Endodermal cell (in vitro differentiated cells): Measurements from ENCODE around the gene NEGR1. TPM values are rescaled to one million over a fixed set of nuclear protein-coding genes. Genes with fewer than 3 reads are reported as not detected.
A peak's percentile ranks its signal among the peaks of the same experiment; 100 is the strongest.

Experiments used
- DNase-seq: peaks from one replicate; pipeline ENCODE4 v3.0.0-alpha.2; 2017
- H3K27ac ChIP-seq: 2 replicates; pipeline ENCODE4 v1.5.1; 2013; ENCODE audit warnings: mild to moderate bottlenecking, low read depth, low read length, moderate library complexity
- H3K27me3 ChIP-seq: 2 replicates; pipeline ENCODE4 v1.6.1; 2013; ENCODE audit warnings: mild to moderate bottlenecking, low read length, moderate library complexity; ENCODE audit not compliant: insufficient read depth, control insufficient read depth, poor library complexity, severe bottlenecking
- H3K36me3 ChIP-seq: 2 replicates; pipeline ENCODE4 v1.7.0; 2013; ENCODE audit warnings: mild to moderate bottlenecking, low read length, moderate library complexity; ENCODE audit not compliant: control insufficient read depth, insufficient read depth
- H3K4me1 ChIP-seq: one replicate; pipeline ENCODE4 v1.7.0; 2013; ENCODE audit warnings: low read length; ENCODE audit not compliant: control insufficient read depth, insufficient read depth
- H3K4me3 ChIP-seq: 2 replicates; pipeline ENCODE4 v1.5.1; 2013; ENCODE audit warnings: mild to moderate bottlenecking, low read length, moderate library complexity
- H3K9ac ChIP-seq: 2 replicates; pipeline ENCODE4 v1.6.1; 2013; ENCODE audit warnings: mild to moderate bottlenecking, low read length, moderate library complexity; ENCODE audit not compliant: poor library complexity, severe bottlenecking; ENCODE audit errors: extremely low read depth
- H3K9me3 ChIP-seq: 2 replicates; pipeline ENCODE4 v1.6.1; 2013; ENCODE audit warnings: mild to moderate bottlenecking, low read length, moderate library complexity; ENCODE audit not compliant: control insufficient read depth
- H3K27ac Mint-ChIP-seq: 2 replicates; pipeline ENCODE4 v1.8.0; 2020; ENCODE audit warnings: mixed read lengths
- H3K27me3 Mint-ChIP-seq: 2 replicates; pipeline ENCODE4 v1.8.0; 2021; ENCODE audit warnings: mild to moderate bottlenecking, mixed read lengths; ENCODE audit not compliant: insufficient read depth
- H3K36me3 Mint-ChIP-seq: 2 replicates; pipeline ENCODE4 v1.8.0; 2020; ENCODE audit warnings: low read depth, mixed read lengths
- H3K4me1 Mint-ChIP-seq: 2 replicates; pipeline ENCODE4 v1.8.0; 2020; ENCODE audit warnings: mixed read lengths
- H3K4me3 Mint-ChIP-seq: 2 replicates; pipeline ENCODE4 v1.8.0; 2020; ENCODE audit warnings: mild to moderate bottlenecking, moderate library complexity, mixed read lengths
- H3K9me3 Mint-ChIP-seq: 2 replicates; pipeline ENCODE4 v1.8.0; 2020; ENCODE audit warnings: mild to moderate bottlenecking, mixed read lengths
- CTCF ChIP-seq: fragments of 200-600 bp; sonication (generic); conservative IDR thresholded peaks from 2 replicates; pipeline ENCODE4 v1.5.0; 2021; ENCODE audit warnings: antibody characterized with exemption, mild to moderate bottlenecking
- WGBS, 2 experiments: methylation state at CpG; one replicate each; pipeline versions ENCODE4 v1.1.5 to v1.1.7; 2013; ENCODE audit warnings: missing lambda C conversion rate in 2 of 2, mixed read lengths in 1 of 2; ENCODE audit not compliant: insufficient coverage in 1 of 2, insufficient read length in 1 of 2; 5-methylcytosine and 5-hydroxymethylcytosine counted together
- total RNA-seq, 2 donors: library from RNA; stranded (reverse); fragmentation: NEBNext Ultra II Directional in 1 of 2; extraction: Animal tissue kit (Norgen Biotek cat#: 25700) in 1 of 2; gene quantifications; 2 replicates in 1 of 2; 3 replicates in 1 of 2; pipeline ENCODE4 v1.2.1, GENCODE V29; 2021

NEGR1 gene
- total RNA-seq, 2 donors from 2014 or later = 1.5 to 2.1 TPM

GRCh38 chr1:71979882-71980281 is 302.5 kb downstream of the NEGR1 start:
- Histone ChIP-seq H3K27ac (no peak overlapping the region), H3K4me3 (no peak overlapping the region), H3K4me1 (no peaks in the 10 kb centered on the region), H3K27me3 (no peaks in the 10 kb centered on the region), H3K9me3 (no peaks in the 10 kb centered on the region), H3K36me3 (no peaks in the 10 kb centered on the region), H3K9ac (no peak overlapping the region)
- Mint-ChIP-seq H3K27me3 (no peaks in the 10 kb centered on the region), H3K9me3 (no peaks in the 10 kb centered on the region), H3K36me3 (no peaks in the 10 kb centered on the region), H3K4me1 (no peaks in the 10 kb centered on the region), H3K4me3 (no peak overlapping the region), H3K27ac (no peak overlapping the region)
- DNase-seq = no peak
- TF ChIP-seq CTCF = no peak
- WGBS, 2 experiments = 82% methylated on average over 1 of the region's 1 CpG; no CpG with 5 or more reads in 1 of the 2 experiments

- no peak for TF ChIP-seq CTCF
- no peak overlapping the region for H3K4me3 Mint-ChIP-seq
- WGBS, 2 experiments = 100% methylated on average over 2 of the region's 2 CpGs; no CpG with 5 or more reads in 1 of the 2 experiments
These were observed 314.7 kb downstream of the NEGR1 start for GRCh38 chr1:71967670-71968069.

GRCh38 chr1:71964188-71964587 is 318.2 kb downstream of the NEGR1 start:
- WGBS, 2 experiments = 75 to 89% methylated on average over 2 to 6 of the region's 6 CpGs
- peak; percentile 71 for DNase-seq
- H3K9me3 Mint-ChIP-seq = no peaks in the 10 kb centered on the region
- Histone ChIP-seq H3K27ac (no peak overlapping the region), H3K27me3 (no peaks in the 10 kb centered on the region), H3K9me3 (no peaks in the 10 kb centered on the region), H3K36me3 (no peaks in the 10 kb centered on the region), H3K4me3 (no peak overlapping the region), H3K4me1 (no peaks in the 10 kb centered on the region), H3K9ac (no peak overlapping the region)
- no peak overlapping the region for H3K4me3 Mint-ChIP-seq
- H3K27ac Mint-ChIP-seq = peak overlapping the region; percentile 20
- H3K27me3 Mint-ChIP-seq = no peaks in the 10 kb centered on the region
- H3K4me1 Mint-ChIP-seq = no peaks in the 10 kb centered on the region
- H3K36me3 Mint-ChIP-seq = no peaks in the 10 kb centered on the region
- TF ChIP-seq CTCF = peak; percentile 19

More at GRCh38 chr1:71967670-71968069, 314.7 kb downstream of the NEGR1 start:
- Mint-ChIP-seq H3K9me3 (no peaks in the 10 kb centered on the region), H3K36me3 (no peaks in the 10 kb centered on the region), H3K27ac (no peak overlapping the region), H3K27me3 (no peaks in the 10 kb centered on the region), H3K4me1 (no peaks in the 10 kb centered on the region)
- H3K4me3 ChIP-seq = no peak overlapping the region
- H3K27ac ChIP-seq = no peak overlapping the region
- no peaks in the 10 kb centered on the region for H3K27me3 ChIP-seq
- no peaks in the 10 kb centered on the region for H3K9me3 ChIP-seq
- no peak overlapping the region for H3K9ac ChIP-seq
- H3K36me3 ChIP-seq = no peaks in the 10 kb centered on the region
- H3K4me1 ChIP-seq = no peaks in the 10 kb centered on the region
- DNase-seq = no peak
